CD14-positive monocyte (primary cell): ENCODE results near the gene UBN2. TPM values are rescaled to one million over a fixed set of nuclear protein-coding genes. Genes with fewer than 3 reads are reported as not detected.

ENCODE experiments used
- DNase-seq, 3 donors: peaks; one replicate each; pipeline ENCODE4 v3.0.0-alpha.2; 2011 to 2022
- H2AFZ ChIP-seq: 2 replicates; pipeline ENCODE4 v1.6.0; 2012; ENCODE audit warnings: mild to moderate bottlenecking, low read depth, low read length, inconsistent platforms; ENCODE audit not compliant: insufficient read depth, poor library complexity, severe bottlenecking
- H3K27ac ChIP-seq, 2 donors: 1 replicate in 1 of 2; 2 replicates in 1 of 2; pipeline ENCODE4 v1.5.1; 2012 to 2013; ENCODE audit warnings: low read length in 2 of 2, control low read depth in 1 of 2, inconsistent platforms in 1 of 2, low read depth in 1 of 2, mild to moderate bottlenecking in 1 of 2
- H3K27me3 ChIP-seq, 2 donors: one replicate each; pipeline versions ENCODE4 v1.6.0 to v1.6.1; 2011 to 2013; ENCODE audit warnings: low read length in 2 of 2; ENCODE audit not compliant: control insufficient read depth in 2 of 2, insufficient read depth in 2 of 2
- H3K36me3 ChIP-seq, 2 donors: replicated peaks in 1 of 2; 1 replicate in 1 of 2; 2 replicates in 1 of 2; pipeline versions ENCODE4 v1.5.1 to v1.6.1; 2012 to 2013; ENCODE audit warnings: low read length in 2 of 2, control low read depth in 1 of 2, inconsistent platforms in 1 of 2, mild to moderate bottlenecking in 1 of 2; ENCODE audit not compliant: insufficient read depth in 2 of 2, control insufficient read depth in 1 of 2
- H3K4me1 ChIP-seq, 2 donors: 1 replicate in 1 of 2; 2 replicates in 1 of 2; pipeline versions ENCODE4 v1.5.1 to v1.6.1; 2012 to 2013; ENCODE audit warnings: low read length in 2 of 2, control low read depth in 1 of 2, inconsistent platforms in 1 of 2, mild to moderate bottlenecking in 1 of 2, moderate library complexity in 1 of 2; ENCODE audit not compliant: insufficient read depth in 2 of 2, control insufficient read depth in 1 of 2
- H3K4me2 ChIP-seq: replicated peaks from 2 replicates; pipeline ENCODE3; 2012; ENCODE audit warnings: low read length, moderate library complexity, mild to moderate bottlenecking; ENCODE audit not compliant: poor library complexity, severe bottlenecking; ENCODE audit errors: extremely low read depth
- H3K4me3 ChIP-seq, 3 experiments: fragments of 200-600 bp in 1 of 3; sonication (generic) in 1 of 3; replicated peaks in 1 of 3; 1 replicate in 2 of 3; 2 replicates in 1 of 3; pipeline ENCODE4 v1.5.1; 2011 to 2013; ENCODE audit warnings: low read length in 3 of 3, mild to moderate bottlenecking in 3 of 3, control low read depth in 2 of 3, low read depth in 2 of 3, inconsistent platforms in 1 of 3, moderate library complexity in 1 of 3
- H3K79me2 ChIP-seq: 2 replicates; pipeline ENCODE4 v1.6.0; 2012; ENCODE audit warnings: mild to moderate bottlenecking, control low read depth, inconsistent platforms, low read length, moderate library complexity; ENCODE audit not compliant: insufficient read depth
- H3K9ac ChIP-seq: 2 replicates; pipeline ENCODE4 v1.6.0; 2017; ENCODE audit warnings: low read length, mild to moderate bottlenecking; ENCODE audit not compliant: insufficient read depth, poor library complexity, severe bottlenecking
- H3K9me3 ChIP-seq, 2 donors: replicated peaks in 1 of 2; 1 replicate in 1 of 2; 2 replicates in 1 of 2; pipeline versions ENCODE4 v1.5.1 to v1.6.1; 2012 to 2013; ENCODE audit warnings: low read length in 2 of 2, control low read depth in 1 of 2; ENCODE audit not compliant: control insufficient read depth in 1 of 2, insufficient read depth in 1 of 2
- H4K20me1 ChIP-seq: 2 replicates; pipeline ENCODE4 v1.6.0; 2012; ENCODE audit warnings: mild to moderate bottlenecking, low read length, control low read depth, moderate library complexity; ENCODE audit not compliant: insufficient read depth
- H3K27ac Mint-ChIP-seq, 7 donors: one replicate each; pipeline ENCODE4 v1.8.0; 2020; ENCODE audit warnings: mild to moderate bottlenecking in 7 of 7, mixed read lengths in 7 of 7, moderate library complexity in 6 of 7, inconsistent platforms in 2 of 7
- H3K27me3 Mint-ChIP-seq, 3 donors: one replicate each; pipeline ENCODE4 v1.8.0; 2021 to 2022; ENCODE audit warnings: low read depth in 3 of 3, mild to moderate bottlenecking in 3 of 3, mixed read lengths in 3 of 3, moderate library complexity in 3 of 3, inconsistent platforms in 1 of 3
- H3K36me3 Mint-ChIP-seq, 2 donors: one replicate each; pipeline ENCODE4 v1.8.0; 2020; ENCODE audit warnings: mixed read lengths in 2 of 2, inconsistent platforms in 1 of 2, mild to moderate bottlenecking in 1 of 2
- H3K4me1 Mint-ChIP-seq: one replicate; pipeline ENCODE4 v1.8.0; 2020; ENCODE audit warnings: mild to moderate bottlenecking, mixed read lengths
- H3K4me3 Mint-ChIP-seq, 2 donors: one replicate each; pipeline ENCODE4 v1.8.0; 2020; ENCODE audit warnings: mild to moderate bottlenecking in 2 of 2, mixed read lengths in 2 of 2, moderate library complexity in 1 of 2
- H3K9me3 Mint-ChIP-seq, 7 donors: one replicate each; pipeline ENCODE4 v1.8.0; 2020 to 2022; ENCODE audit warnings: mixed read lengths in 7 of 7, mild to moderate bottlenecking in 6 of 7, moderate library complexity in 6 of 7, inconsistent platforms in 2 of 7
- WGBS: methylation state at CpG from one replicate; pipeline ENCODE4 v1.1.5; 2013; ENCODE audit warnings: missing lambda C conversion rate; ENCODE audit not compliant: insufficient coverage; 5-methylcytosine and 5-hydroxymethylcytosine counted together
- intact Hi-C, 2 donors: fragments of 100-400 bp; cut with micrococcal nuclease; formaldehyde crosslinking; loops; one replicate each; pipeline versions ENCODE4 v1.15.0 to v1.15.1; 2023
- polyA plus RNA-seq, 3 donors: library from polyadenylated mRNA; depleted of rRNA in 1 of 3; unstranded in 2 of 3; stranded (reverse) in 1 of 3; fragments of 300-500 nt in 2 of 3; fragments of >200 nt in 1 of 3; fragmentation: Illumina TruSeq in 2 of 3; gene quantifications; 1 replicate in 2 of 3; 2 replicates in 1 of 3; pipeline ENCODE4 v1.2.3, GENCODE V29; 2012 to 2021
- TF ChIP-seq, protein P1 (sequence below): fragments of 200-600 bp; IDR thresholded peaks from one replicate; pipeline ENCODE4 v1.8.0; 2022; ENCODE audit warnings: antibody characterized with exemption, mild to moderate bottlenecking

The UBN2 gene
- polyA plus RNA-seq, 3 donors, result 0.80 to 4.2 (median 1.6) TPM

DNA sequence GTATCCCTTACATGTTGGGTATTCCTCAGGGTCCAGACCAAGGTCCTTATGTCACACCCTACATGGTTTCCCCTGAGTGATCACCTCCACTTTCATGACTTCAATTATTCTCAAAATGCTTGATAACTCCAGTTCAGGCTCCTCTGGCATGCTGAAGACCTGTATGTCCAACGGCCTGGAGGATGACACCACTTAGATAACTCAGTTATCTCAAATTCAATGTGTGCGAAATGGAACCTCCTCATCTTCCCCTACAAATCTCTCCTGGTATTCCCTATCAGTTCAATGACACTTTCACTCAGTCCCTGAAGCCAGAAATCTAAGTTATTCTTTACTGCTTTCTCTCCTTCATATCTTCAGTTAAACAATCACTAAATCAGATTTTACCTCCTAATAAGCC is 120.0 kb downstream of the UBN2 start:
- 96% methylated on average over 2 of the region's 2 CpGs for WGBS
- Histone ChIP-seq H3K9me3 (no peaks in the 10 kb centered on the region), H3K9ac (no peak overlapping the region), H3K27ac (no peak overlapping the region), H2AFZ (no peak overlapping the region), H3K4me3 (no peak overlapping the region), H3K27me3 (no peaks in the 10 kb centered on the region), H3K4me1 (peaks cover 14 to 15% of the 10 kb centered on the region in 2 donors), H3K4me2 (no peak overlapping the region), H3K36me3 (peaks cover 4 to 37% of the 10 kb centered on the region in 2 donors), H4K20me1 (no peaks in the 10 kb centered on the region), H3K79me2 (peaks cover 20% of the 10 kb centered on the region)
- Mint-ChIP-seq H3K36me3 (peaks cover 25 to 44% of the 10 kb centered on the region in 2 donors), H3K4me1 (peaks cover 16% of the 10 kb centered on the region), H3K9me3 (no peaks in the 10 kb centered on the region), H3K27ac (peak overlapping the region in 1 of 7 donors; percentile 59), H3K27me3 (no peaks in the 10 kb centered on the region), H3K4me3 (no peak overlapping the region)
- intact Hi-C loops, result no loop called here
- TF ChIP-seq, protein P1, sequence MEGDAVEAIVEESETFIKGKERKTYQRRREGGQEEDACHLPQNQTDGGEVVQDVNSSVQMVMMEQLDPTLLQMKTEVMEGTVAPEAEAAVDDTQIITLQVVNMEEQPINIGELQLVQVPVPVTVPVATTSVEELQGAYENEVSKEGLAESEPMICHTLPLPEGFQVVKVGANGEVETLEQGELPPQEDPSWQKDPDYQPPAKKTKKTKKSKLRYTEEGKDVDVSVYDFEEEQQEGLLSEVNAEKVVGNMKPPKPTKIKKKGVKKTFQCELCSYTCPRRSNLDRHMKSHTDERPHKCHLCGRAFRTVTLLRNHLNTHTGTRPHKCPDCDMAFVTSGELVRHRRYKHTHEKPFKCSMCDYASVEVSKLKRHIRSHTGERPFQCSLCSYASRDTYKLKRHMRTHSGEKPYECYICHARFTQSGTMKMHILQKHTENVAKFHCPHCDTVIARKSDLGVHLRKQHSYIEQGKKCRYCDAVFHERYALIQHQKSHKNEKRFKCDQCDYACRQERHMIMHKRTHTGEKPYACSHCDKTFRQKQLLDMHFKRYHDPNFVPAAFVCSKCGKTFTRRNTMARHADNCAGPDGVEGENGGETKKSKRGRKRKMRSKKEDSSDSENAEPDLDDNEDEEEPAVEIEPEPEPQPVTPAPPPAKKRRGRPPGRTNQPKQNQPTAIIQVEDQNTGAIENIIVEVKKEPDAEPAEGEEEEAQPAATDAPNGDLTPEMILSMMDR, result no peak
- no peak for DNase-seq

DNA sequence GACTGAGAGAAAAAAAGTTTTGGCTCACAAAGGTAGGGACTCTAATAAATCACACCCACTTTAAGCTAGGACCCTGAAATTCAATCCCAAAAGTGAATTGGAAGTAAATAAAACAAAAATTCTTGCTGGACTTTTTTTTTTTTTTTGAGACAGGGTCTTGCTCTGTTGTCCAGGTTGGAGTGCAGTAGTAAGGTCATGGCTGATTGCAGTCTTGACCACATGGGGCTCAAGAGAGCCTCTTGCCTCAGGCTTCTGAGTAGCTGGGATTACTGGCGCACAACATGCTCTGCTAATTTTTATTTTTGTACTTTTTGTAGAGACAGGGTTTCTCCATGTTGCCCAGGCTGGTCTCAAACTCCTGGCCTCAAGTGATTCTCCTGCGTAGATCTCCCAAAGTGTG is 123.7 kb downstream of the UBN2 start:
- 90% methylated on average over 2 of the region's 2 CpGs for whole genome bisulfite sequencing
- Histone ChIP-seq H3K27me3 (no peaks in the 10 kb centered on the region), H3K27ac (peak overlapping the region; percentile 37 to 48), H3K4me1 (peaks cover 22 to 36% of the 10 kb centered on the region in 2 donors), H3K36me3 (peaks cover 0 to 10% of the 10 kb centered on the region in 2 donors), H3K9me3 (no peaks in the 10 kb centered on the region), H3K9ac (no peak overlapping the region), H2AFZ (no peak overlapping the region), H3K79me2 (peaks cover 36% of the 10 kb centered on the region), H4K20me1 (no peaks in the 10 kb centered on the region), H3K4me2 (no peak overlapping the region), H3K4me3 (no peak overlapping the region)
- TF ChIP-seq, protein P1, result no peak
- H3K4me1 Mint-ChIP-seq, result peaks cover 23% of the 10 kb centered on the region
- H3K27me3 Mint-ChIP-seq, result no peaks in the 10 kb centered on the region
- peaks cover 14 to 20% of the 10 kb centered on the region in 2 donors for H3K36me3 Mint-ChIP-seq
- no peak for DNase-seq
- H3K9me3 Mint-ChIP-seq, result no peaks in the 10 kb centered on the region
- intact Hi-C loops, result no loop called here
- H3K4me3 Mint-ChIP-seq, result no peak overlapping the region
- peak overlapping the region; percentile 72 to 92 (median 86) for H3K27ac Mint-ChIP-seq
